Measurements from ENCODE around the gene KL.

DNA sequence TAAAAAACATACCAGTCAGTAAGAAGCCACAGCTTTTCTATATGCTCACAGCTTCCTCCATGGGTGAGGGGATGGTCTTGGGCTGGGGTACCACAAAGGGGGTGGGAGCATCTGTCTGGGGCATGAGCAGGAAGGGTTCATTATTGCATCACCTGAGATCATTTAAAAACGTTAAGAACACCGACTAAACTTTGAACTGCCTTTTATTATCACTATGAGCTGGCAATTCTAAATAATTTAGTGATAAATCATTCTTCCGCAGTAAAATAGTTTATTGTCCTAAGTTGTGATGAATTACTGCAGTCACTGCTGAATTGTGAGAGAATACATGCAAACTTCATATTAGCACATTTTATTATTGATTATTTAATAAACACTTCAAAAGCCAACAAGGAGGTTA is 71.6 kb downstream of the KL start:
- TF ChIP-seq, protein P1, sequence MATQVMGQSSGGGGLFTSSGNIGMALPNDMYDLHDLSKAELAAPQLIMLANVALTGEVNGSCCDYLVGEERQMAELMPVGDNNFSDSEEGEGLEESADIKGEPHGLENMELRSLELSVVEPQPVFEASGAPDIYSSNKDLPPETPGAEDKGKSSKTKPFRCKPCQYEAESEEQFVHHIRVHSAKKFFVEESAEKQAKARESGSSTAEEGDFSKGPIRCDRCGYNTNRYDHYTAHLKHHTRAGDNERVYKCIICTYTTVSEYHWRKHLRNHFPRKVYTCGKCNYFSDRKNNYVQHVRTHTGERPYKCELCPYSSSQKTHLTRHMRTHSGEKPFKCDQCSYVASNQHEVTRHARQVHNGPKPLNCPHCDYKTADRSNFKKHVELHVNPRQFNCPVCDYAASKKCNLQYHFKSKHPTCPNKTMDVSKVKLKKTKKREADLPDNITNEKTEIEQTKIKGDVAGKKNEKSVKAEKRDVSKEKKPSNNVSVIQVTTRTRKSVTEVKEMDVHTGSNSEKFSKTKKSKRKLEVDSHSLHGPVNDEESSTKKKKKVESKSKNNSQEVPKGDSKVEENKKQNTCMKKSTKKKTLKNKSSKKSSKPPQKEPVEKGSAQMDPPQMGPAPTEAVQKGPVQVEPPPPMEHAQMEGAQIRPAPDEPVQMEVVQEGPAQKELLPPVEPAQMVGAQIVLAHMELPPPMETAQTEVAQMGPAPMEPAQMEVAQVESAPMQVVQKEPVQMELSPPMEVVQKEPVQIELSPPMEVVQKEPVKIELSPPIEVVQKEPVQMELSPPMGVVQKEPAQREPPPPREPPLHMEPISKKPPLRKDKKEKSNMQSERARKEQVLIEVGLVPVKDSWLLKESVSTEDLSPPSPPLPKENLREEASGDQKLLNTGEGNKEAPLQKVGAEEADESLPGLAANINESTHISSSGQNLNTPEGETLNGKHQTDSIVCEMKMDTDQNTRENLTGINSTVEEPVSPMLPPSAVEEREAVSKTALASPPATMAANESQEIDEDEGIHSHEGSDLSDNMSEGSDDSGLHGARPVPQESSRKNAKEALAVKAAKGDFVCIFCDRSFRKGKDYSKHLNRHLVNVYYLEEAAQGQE (IDR thresholded peaks at IDR 0.05; ENCODE audit: low read depth), result no peak
- TF ChIP-seq ZBTB7A (IDR thresholded peaks at IDR 0.05; ENCODE audit: low read depth) (no peak), MAX (IDR thresholded peaks at IDR 0.05) (no peak), EP300 (IDR thresholded peaks at IDR 0.05; ENCODE audit: borderline replicate concordance) (no peak), FOXM1 (IDR thresholded peaks at IDR 0.05; ENCODE audit: borderline replicate concordance, low read depth) (no peak), TAF1 (IDR thresholded peaks at IDR 0.05; ENCODE audit: low read depth) (no peak), RAD21 (IDR thresholded peaks at IDR 0.05; ENCODE audit: low read depth) (no peak)

Measured in Ishikawa (cell line).